ENCODE data around the gene FAM184A. TPM values are rescaled to one million over a fixed set of nuclear protein-coding genes. Genes with fewer than 3 reads are reported as not detected.
A peak's percentile ranks its signal among the peaks of the same experiment; 100 is the strongest.

FAM184A gene
- total and polyA plus RNA-seq, 10 of the 15 experiments (the other 5 are each of a cell fraction or from before 2014, with no cell fraction given) = 0.15 to 0.23 TPM; not detected in 8

GRCh38 chr6:119079283-119079809 lies 882 bp upstream of the FAM184A start:
- Histone ChIP-seq H3K27ac (ENCODE audit: control insufficient read depth, insufficient read depth) (no peak overlapping the region), H3K27me3 (replicated peaks in 1 of 2; ENCODE audit: control insufficient read depth in 2 of 2, insufficient read depth in 2 of 2, low read length in 1 of 2) (peaks cover 3 to 27% of the 10 kb centered on the region in 2 experiments), H3K4me3 (peak overlapping the region; percentile 56; the same call in 1 of the 2 replicates), H3K9me3 (replicated peaks; ENCODE audit: control insufficient read depth, insufficient read depth, low read length) (peaks cover 2% of the 10 kb centered on the region; the same call in 1 of the 3 replicates), H3K4me1 (ENCODE audit: control insufficient read depth, insufficient read depth, low read length) (peaks cover 3% of the 10 kb centered on the region; the same call in 1 of the 2 replicates), H3K4me2 (ENCODE audit: control insufficient read depth, insufficient read depth) (peak overlapping the region; percentile 84), H3K9ac (ENCODE audit: control insufficient read depth, insufficient read depth, low read length) (no peak overlapping the region), H4K20me1 (ENCODE audit: control insufficient read depth, insufficient read depth) (no peaks in the 10 kb centered on the region), H2AFZ (ENCODE audit: control insufficient read depth, low read depth, low read length) (peak overlapping the region; percentile 69; the same call in 1 of the 2 replicates), H3K79me2 (ENCODE audit: control insufficient read depth, insufficient read depth, low read length) (no peaks in the 10 kb centered on the region), H3K36me3 (ENCODE audit: control insufficient read depth in 2 of 2, insufficient read depth in 2 of 2, low read length in 1 of 2) (no peaks in the 10 kb centered on the region)
- RAD21 ChIA-PET (ENCODE audit: unreplicated experiment) = no interaction called here
- CTCF ChIA-PET = interaction anchor here (0.6 kb wide), 1 partner anchor 19 kb away, joined by 3 read pairs; no protein-coding TSS in a partner anchor
- no peak for FAIRE-seq
- no peak for ATAC-seq
- intact Hi-C loops (cut with micrococcal nuclease; ENCODE audit: unreplicated experiment) (no loop called here), in situ Hi-C loops (cut with MboI) (no loop called here)
- DNase-seq (ENCODE audit: low read depth, low spot score) = no peak
- no TSS peak for BruUV-seq (replicated peaks)
- 21% methylated on average over 9 of the region's 9 CpGs for WGBS (ENCODE audit: insufficient coverage, insufficient replicate concordance, low lambda C conversion rate, missing lambda C conversion rate)
- SMC1A ChIA-PET (ENCODE audit: uncharacterized antibody, unreplicated experiment) = no interaction called here
- POLR2A ChIA-PET = no interaction called here
- TF ChIP-seq SMARCA5 (IDR thresholded peaks at IDR 0.05) = no peak
- no peak for TF ChIP-seq SMAD5 (IDR thresholded peaks at IDR 0.05; ENCODE audit: low read depth)
- no peak for TF ChIP-seq TCF7 (IDR thresholded peaks at IDR 0.05; ENCODE audit: borderline replicate concordance)
- TF ChIP-seq IRF3 (IDR thresholded peaks at IDR 0.05) = no peak
- TF ChIP-seq SUPT20H (IDR thresholded peaks at IDR 0.05; ENCODE audit: borderline replicate concordance, control insufficient read depth, low read depth, low read length) = no peak
- no peak for TF ChIP-seq HDGF (IDR thresholded peaks at IDR 0.05)

Data from GM12878 (cell line).